H1 (cell line): ENCODE results near the gene FMNL2. TPM values are rescaled to one million over a fixed set of nuclear protein-coding genes. Genes with fewer than 3 reads are reported as not detected.
A peak's percentile ranks its signal among the peaks of the same experiment; 100 is the strongest.

Source experiments
- CTCF ChIA-PET: fragments of 300-600 bp; sonication (Branson Sonifier 250); formaldehyde crosslinking; loops from one replicate; lab custom pipeline; 2021; ENCODE audit not compliant: partially characterized antibody; lab: Charles Lee
- POLR2A ChIA-PET: fragments of 300-600 bp; sonication (Branson Sonifier 250); formaldehyde crosslinking; loops from one replicate; lab custom pipeline; 2021; ENCODE audit warnings: inconsistent platforms; ENCODE audit not compliant: partially characterized antibody; lab: Charles Lee
- DNase-seq, 2 experiments: peaks; one replicate each; pipeline versions ENCODE4 v3.0.0 to v3.0.0-alpha.2; 2010 to 2022; ENCODE audit warnings: low spot score in 2 of 2, low read depth in 1 of 2, mixed read lengths in 1 of 2
- FAIRE-seq: peaks from 2 replicates; lab custom pipeline; 2011; peaks lifted over from hg19 to GRCh38; lab: Jason Lieb, UNC
- H2AFZ ChIP-seq: 2 replicates; pipeline ENCODE4 v1.8.1; 2012; ENCODE audit warnings: low read length, inconsistent platforms
- H2AK5ac ChIP-seq: 2 replicates; pipeline ENCODE4 v1.6.1; 2013; ENCODE audit warnings: low read depth, low read length
- H2BK120ac ChIP-seq: replicated peaks from 2 replicates; pipeline ENCODE3; 2013; ENCODE audit warnings: low read depth, low read length, inconsistent platforms
- H2BK12ac ChIP-seq: 2 replicates; pipeline ENCODE4 v1.6.1; 2013; ENCODE audit warnings: low read depth, low read length
- H2BK15ac ChIP-seq: 2 replicates; pipeline ENCODE4 v1.6.1; 2013; ENCODE audit warnings: low read length
- H2BK20ac ChIP-seq: 2 replicates; pipeline ENCODE4 v1.6.1; 2013; ENCODE audit warnings: low read length
- H2BK5ac ChIP-seq: 2 replicates; pipeline ENCODE4 v1.6.1; 2013; ENCODE audit warnings: low read depth, low read length
- H3K14ac ChIP-seq: 2 replicates; pipeline ENCODE4 v1.6.1; 2013; ENCODE audit warnings: inconsistent platforms; ENCODE audit not compliant: insufficient read length
- H3K18ac ChIP-seq: 2 replicates; pipeline ENCODE4 v1.6.1; 2013; ENCODE audit warnings: low read length; ENCODE audit errors: extremely low read depth
- H3K23ac ChIP-seq: 2 replicates; pipeline ENCODE4 v1.6.1; 2013; ENCODE audit warnings: inconsistent platforms; ENCODE audit not compliant: insufficient read length
- H3K23me2 ChIP-seq: 2 replicates; pipeline ENCODE4 v1.6.1; 2013; ENCODE audit warnings: low read depth, low read length
- H3K27ac ChIP-seq: 2 replicates; pipeline ENCODE4 v1.6.1; 2011; ENCODE audit warnings: low read depth, low read length, inconsistent platforms
- H3K27me3 ChIP-seq, 4 experiments: replicated peaks in 1 of 4; 1 replicate in 1 of 4; 2 replicates in 3 of 4; pipeline versions ENCODE4 v1.6.1 to v1.8.1; 2011 to 2013; ENCODE audit warnings: low read length in 3 of 4, mild to moderate bottlenecking in 3 of 4, inconsistent platforms in 2 of 4, mixed read lengths in 2 of 4, moderate library complexity in 1 of 4; ENCODE audit not compliant: control insufficient read depth in 3 of 4, insufficient read depth in 3 of 4; ENCODE audit errors: extremely low read depth in 1 of 4
- H3K36me3 ChIP-seq, 4 experiments: 2 replicates each; pipeline versions ENCODE4 v1.6.1 to v1.8.1; 2011 to 2013; ENCODE audit warnings: mild to moderate bottlenecking in 4 of 4, low read length in 3 of 4, moderate library complexity in 2 of 4, control low read depth in 1 of 4, inconsistent platforms in 1 of 4; ENCODE audit not compliant: insufficient read depth in 4 of 4, control insufficient read depth in 2 of 4
- H3K4ac ChIP-seq: replicated peaks from 2 replicates; pipeline ENCODE3; 2013; ENCODE audit warnings: low read length, low read depth, mixed read lengths, inconsistent platforms; ENCODE audit not compliant: insufficient read length
- H3K4me1 ChIP-seq, 4 experiments: replicated peaks in 1 of 4; 1 replicate in 1 of 4; 2 replicates in 3 of 4; pipeline versions ENCODE4 v1.6.1 to v1.8.1; 2011 to 2013; ENCODE audit warnings: low read length in 3 of 4, inconsistent platforms in 2 of 4, mixed read lengths in 1 of 4; ENCODE audit not compliant: insufficient read depth in 4 of 4, control insufficient read depth in 3 of 4
- H3K4me2 ChIP-seq, 2 experiments: 2 replicates each; pipeline versions ENCODE4 v1.6.1 to v1.8.1; 2011 to 2013; ENCODE audit warnings: low read depth in 2 of 2, low read length in 2 of 2, control low read depth in 1 of 2, inconsistent platforms in 1 of 2, mild to moderate bottlenecking in 1 of 2; ENCODE audit not compliant: insufficient read depth in 1 of 2
- H3K4me3 ChIP-seq, 4 experiments: fragments of 200-600, 300-600 bp in 1 of 4; sonication (generic), shearing (Covaris generic), sonication (Bioruptor Twin) in 1 of 4; 2 replicates each; pipeline versions ENCODE4 v1.5.1 to v1.8.1; 2011 to 2016; ENCODE audit warnings: low read length in 4 of 4, low read depth in 3 of 4, control low read depth in 2 of 4, inconsistent platforms in 2 of 4, mild to moderate bottlenecking in 2 of 4, mixed read lengths in 1 of 4, moderate library complexity in 1 of 4; ENCODE audit not compliant: insufficient read depth in 2 of 4; ENCODE audit errors: extremely low read depth in 1 of 4
- H3K56ac ChIP-seq: replicated peaks from 2 replicates; pipeline ENCODE3; 2013; ENCODE audit warnings: low read depth, mild to moderate bottlenecking, mixed read lengths, low read length, inconsistent platforms; ENCODE audit not compliant: insufficient read length
- H3K79me1 ChIP-seq: 2 replicates; pipeline ENCODE4 v1.6.1; 2013; ENCODE audit warnings: low read depth, low read length, control low read depth
- H3K79me2 ChIP-seq, 2 experiments: 2 replicates each; pipeline versions ENCODE4 v1.6.1 to v1.8.1; 2012 to 2013; ENCODE audit warnings: low read length in 2 of 2, mild to moderate bottlenecking in 2 of 2, inconsistent platforms in 1 of 2; ENCODE audit not compliant: insufficient read depth in 2 of 2, control insufficient read depth in 1 of 2
- H3K9ac ChIP-seq, 4 experiments: replicated peaks in 1 of 4; 1 replicate in 1 of 4; 2 replicates in 3 of 4; pipeline versions ENCODE4 v1.6.1 to v1.8.1; 2011 to 2013; ENCODE audit warnings: low read depth in 3 of 4, low read length in 3 of 4, control low read depth in 2 of 4, mild to moderate bottlenecking in 2 of 4, moderate library complexity in 2 of 4, inconsistent platforms in 1 of 4; ENCODE audit errors: extremely low read depth in 1 of 4
- H3K9me3 ChIP-seq, 2 experiments: 2 replicates each; pipeline versions ENCODE4 v1.6.1 to v1.8.1; 2012 to 2013; ENCODE audit warnings: mild to moderate bottlenecking in 2 of 2, moderate library complexity in 2 of 2, control low read depth in 1 of 2, inconsistent platforms in 1 of 2, low read depth in 1 of 2, low read length in 1 of 2, mixed read lengths in 1 of 2; ENCODE audit not compliant: insufficient read depth in 2 of 2
- H4K20me1 ChIP-seq, 2 experiments: replicated peaks in 1 of 2; 2 replicates each; pipeline versions ENCODE3 to v1.8.1; 2011 to 2013; ENCODE audit warnings: inconsistent platforms in 2 of 2, low read length in 2 of 2, mild to moderate bottlenecking in 1 of 2; ENCODE audit not compliant: insufficient read depth in 2 of 2, control insufficient read depth in 1 of 2
- H4K5ac ChIP-seq: 2 replicates; pipeline ENCODE4 v1.6.1; 2013; ENCODE audit warnings: low read length, low read depth, mixed read lengths, inconsistent platforms; ENCODE audit not compliant: insufficient read length
- H4K8ac ChIP-seq: 2 replicates; pipeline ENCODE4 v1.8.0; 2013; ENCODE audit warnings: mild to moderate bottlenecking, moderate library complexity, low read length, inconsistent platforms; ENCODE audit not compliant: insufficient read depth; ENCODE audit errors: extremely low read depth
- H4K91ac ChIP-seq: replicated peaks from 2 replicates; pipeline ENCODE3; 2013; ENCODE audit warnings: low read length, mixed read lengths, inconsistent platforms; ENCODE audit not compliant: insufficient read length
- KDM1A ChIP-seq: fragments of 200-600, 300-600 bp; sonication (generic); IDR thresholded peaks from 2 replicates; pipeline ENCODE4 v1.7.1; 2016; ENCODE audit warnings: mild to moderate bottlenecking, low read length, borderline replicate concordance
- SP1 ChIP-seq: IDR thresholded peaks from 2 replicates; pipeline ENCODE4 v1.6.1; 2011; ENCODE audit warnings: low read depth, low read length
- TEAD4 ChIP-seq: IDR thresholded peaks from 2 replicates; pipeline ENCODE4 v1.6.1; 2012; ENCODE audit warnings: low read depth, low read length, inconsistent platforms, mixed read lengths
- WGBS, 2 experiments: shearing (Covaris generic) in 1 of 2; methylation state at CpG; one replicate each; pipeline versions ENCODE4 v1.1.6 to v1.1.7; 2013 to 2015; ENCODE audit warnings: low lambda C conversion rate in 2 of 2, mixed read lengths in 2 of 2, inconsistent platforms in 1 of 2, low coverage in 1 of 2, missing lambda C conversion rate in 1 of 2; ENCODE audit not compliant: insufficient replicate concordance in 2 of 2, insufficient coverage in 1 of 2, insufficient read length in 1 of 2; ENCODE audit errors: extremely low coverage in 1 of 2, missing lambda C conversion rate in 1 of 2; 5-methylcytosine and 5-hydroxymethylcytosine counted together
- polyA plus RNA-seq, 7 experiments: library from polyadenylated mRNA; depleted of rRNA in 3 of 7; stranded (reverse) in 5 of 7; unstranded in 2 of 7; fragments of >200 nt in 5 of 7; fragments of 200-250 nt in 2 of 7; gene quantifications; 1 replicate in 5 of 7; 2 replicates in 1 of 7; 4 replicates in 1 of 7; pipeline versions ENCODE4 v1.2.1 to v1.2.3, GENCODE V29; 2011 to 2013; ENCODE audit warnings: missing spikeins in 2 of 7, mixed read lengths in 2 of 7
- total RNA-seq: library from RNA; stranded (reverse); fragmentation: NEBNext Ultra II Directional; extraction: Animal tissue kit (Norgen Biotek cat#: 25700); gene quantifications from 2 replicates; pipeline ENCODE4 v1.2.1, GENCODE V29; 2021

FMNL2 gene
- total and polyA plus RNA-seq, 2 of the 8 experiments (the other 6 are each of a cell fraction or from before 2014, with no cell fraction given): 15.5 to 45.1 TPM

- Histone ChIP-seq H4K20me1 (peaks cover 2% of the 10 kb centered on the region in 2 experiments), H4K91ac (no peak overlapping the region), H2BK120ac (no peak overlapping the region), H3K9ac (no peak overlapping the region), H3K36me3 (no peaks in the 10 kb centered on the region), H4K8ac (no peak overlapping the region), H3K79me2 (peaks cover 0 to 92% of the 10 kb centered on the region in 2 experiments; a peak in 3 of 4 replicates), H3K23ac (no peak overlapping the region), H3K4me2 (peak overlapping the region; percentile 32 to 57; a peak in 3 of 4 replicates), H2AFZ (no peak overlapping the region), H3K4ac (no peak overlapping the region), H3K4me1 (peaks cover 2 to 37% (median 19%) of the 10 kb centered on the region in 4 experiments), H3K18ac (peak overlapping the region; percentile 21; the same call in 1 of the 2 replicates), H3K4me3 (peak overlapping the region in 1 of 4 experiments; percentile 31; a peak in 2 of 8 replicates), H3K27me3 (no peaks in the 10 kb centered on the region), H3K23me2 (peaks cover 1% of the 10 kb centered on the region; the same call in 1 of the 2 replicates), H4K5ac (no peak overlapping the region), H2AK5ac (no peak overlapping the region), H3K9me3 (no peaks in the 10 kb centered on the region), H2BK15ac (no peak overlapping the region), H3K27ac (no peak overlapping the region), H2BK5ac (no peak overlapping the region), H3K56ac (no peak overlapping the region), H2BK12ac (no peak overlapping the region), H2BK20ac (no peak overlapping the region), H3K14ac (no peak overlapping the region), H3K79me1 (peaks cover 7% of the 10 kb centered on the region; the same call in 1 of the 2 replicates)
- DNase-seq: no peak
- POLR2A ChIA-PET: interaction anchor here (0.9 to 2.1 kb wide), 4 partner anchors 9 to 98 kb away, joined by 3 to 6 read pairs (median 3); no protein-coding TSS in a partner anchor
- WGBS, 2 experiments: 64% methylated on average over 1 of the region's 1 CpG; no CpG with 5 or more reads in 1 of the 2 experiments
- no peak for TF ChIP-seq SP1
- no peak for TF ChIP-seq KDM1A
- no peak for TF ChIP-seq TEAD4
- FAIRE-seq: no peak
- CTCF ChIA-PET: interaction anchor here (1.1 to 1.4 kb wide), 6 partner anchors 10 to 382 kb away, joined by 3 to 5 read pairs (median 4); no protein-coding TSS in a partner anchor
Observed at GRCh38 chr2:152434395-152435182, 99.6 kb downstream of the FMNL2 start.
